ENCODE data around the gene AGFG1. TPM values are rescaled to one million over a fixed set of nuclear protein-coding genes. Genes with fewer than 3 reads are reported as not detected.
A peak's percentile ranks its signal among the peaks of the same experiment; 100 is the strongest.

AGFG1 gene
- total RNA-seq, 1 experiment from 2014 or later, result 119 TPM

- peak overlapping the region; percentile 5; the same call in 1 of the 2 replicates for H2AFZ ChIP-seq
- H3K4me3 ChIP-seq, result no peak overlapping the region
- intact Hi-C loops (cut with micrococcal nuclease; ENCODE audit: unreplicated experiment), result no loop called here
- H3K79me2 ChIP-seq (ENCODE audit: low read depth), result no peaks in the 10 kb centered on the region
- TF ChIP-seq CTCF (conservative IDR thresholded peaks at IDR 0.05), result no peak
- TF ChIP-seq EZH2 (IDR thresholded peaks at IDR 0.05; ENCODE audit: low read depth), result no peak
- no peaks in the 10 kb centered on the region for H3K9me3 ChIP-seq (ENCODE audit: insufficient read depth, low read depth)
- peaks cover 49% of the 10 kb centered on the region for H3K4me1 ChIP-seq (replicated peaks; ENCODE audit: insufficient read depth)
- ChIA-PET POLR2A (ENCODE audit: unreplicated experiment) (no interaction called here), CTCF (no interaction called here)
- peak overlapping the region; percentile 43 for H3K4me2 ChIP-seq
- peak; percentile 50 to 75 for DNase-seq
- BruUV-seq (replicated peaks), result no TSS peak
- H3F3A ChIP-seq (ENCODE audit: insufficient read depth, low read depth), result peaks cover 34% of the 10 kb centered on the region
- H3K27me3 ChIP-seq (ENCODE audit: insufficient read depth, low read depth), result no peaks in the 10 kb centered on the region
- no peaks in the 10 kb centered on the region for H3K9me2 ChIP-seq (ENCODE audit: insufficient read depth)
- peak overlapping the region; percentile 61 for H3K27ac ChIP-seq
- no peaks in the 10 kb centered on the region for H4K20me1 ChIP-seq (ENCODE audit: insufficient read depth)
- H3K36me3 ChIP-seq (ENCODE audit: low read depth), result no peaks in the 10 kb centered on the region
Measured at GRCh38 chr2:227462462-227462951, 9.4 kb upstream of the AGFG1 start.

- H3K4me3 ChIP-seq, result no peak overlapping the region
- peak overlapping the region; percentile 5; the same call in 1 of the 2 replicates for H2AFZ ChIP-seq
- TF ChIP-seq CTCF (conservative IDR thresholded peaks at IDR 0.05), result no peak
- TF ChIP-seq EZH2 (IDR thresholded peaks at IDR 0.05; ENCODE audit: low read depth), result no peak
- no peaks in the 10 kb centered on the region for H3K36me3 ChIP-seq (ENCODE audit: low read depth)
- H4K20me1 ChIP-seq (ENCODE audit: insufficient read depth), result no peaks in the 10 kb centered on the region
- H3K4me2 ChIP-seq, result peak overlapping the region; percentile 43
- ChIA-PET POLR2A (ENCODE audit: unreplicated experiment) (no interaction called here), CTCF (no interaction called here)
- H3K27ac ChIP-seq, result peak overlapping the region; percentile 61
- no TSS peak for BruUV-seq (replicated peaks)
- H3K9me2 ChIP-seq (ENCODE audit: insufficient read depth), result no peaks in the 10 kb centered on the region
- intact Hi-C loops (cut with micrococcal nuclease; ENCODE audit: unreplicated experiment), result no loop called here
- H3K79me2 ChIP-seq (ENCODE audit: low read depth), result no peaks in the 10 kb centered on the region
- H3F3A ChIP-seq (ENCODE audit: insufficient read depth, low read depth), result peaks cover 40% of the 10 kb centered on the region
- H3K4me1 ChIP-seq (replicated peaks; ENCODE audit: insufficient read depth), result peaks cover 56% of the 10 kb centered on the region
- no peaks in the 10 kb centered on the region for H3K27me3 ChIP-seq (ENCODE audit: insufficient read depth, low read depth)
- no peak for DNase-seq
- H3K9me3 ChIP-seq (ENCODE audit: insufficient read depth, low read depth), result no peaks in the 10 kb centered on the region
Measured at GRCh38 chr2:227462972-227463931, 8.7 kb upstream of the AGFG1 start.

- no peak for DNase-seq
- ChIA-PET CTCF (no interaction called here), POLR2A (ENCODE audit: unreplicated experiment) (no interaction called here)
- no peak for TF ChIP-seq EZH2 (IDR thresholded peaks at IDR 0.05; ENCODE audit: low read depth)
- no peak for TF ChIP-seq CTCF (conservative IDR thresholded peaks at IDR 0.05)
- no peaks in the 10 kb centered on the region for H3K9me2 ChIP-seq (ENCODE audit: insufficient read depth)
- H3K27me3 ChIP-seq (ENCODE audit: insufficient read depth, low read depth), result no peaks in the 10 kb centered on the region
- no peak overlapping the region for H2AFZ ChIP-seq
- intact Hi-C loops (cut with micrococcal nuclease; ENCODE audit: unreplicated experiment), result no loop called here
- peaks cover 64% of the 10 kb centered on the region for H3K4me1 ChIP-seq (replicated peaks; ENCODE audit: insufficient read depth)
- no peaks in the 10 kb centered on the region for H3K9me3 ChIP-seq (ENCODE audit: insufficient read depth, low read depth)
- BruUV-seq (replicated peaks), result no TSS peak
- no peaks in the 10 kb centered on the region for H3K79me2 ChIP-seq (ENCODE audit: low read depth)
- H3K36me3 ChIP-seq (ENCODE audit: low read depth), result no peaks in the 10 kb centered on the region
- no peak overlapping the region for H3K4me3 ChIP-seq
- H3K4me2 ChIP-seq, result no peak overlapping the region
- no peaks in the 10 kb centered on the region for H4K20me1 ChIP-seq (ENCODE audit: insufficient read depth)
- peaks cover 46% of the 10 kb centered on the region for H3F3A ChIP-seq (ENCODE audit: insufficient read depth, low read depth)
- no peak overlapping the region for H3K27ac ChIP-seq
Measured at GRCh38 chr2:227464361-227464760, 7.6 kb upstream of the AGFG1 start.
